HepG2 (cell line): Measurements from ENCODE around the gene PEPD. TPM values are rescaled to one million over a fixed set of nuclear protein-coding genes. Genes with fewer than 3 reads are reported as not detected.
A peak's percentile ranks its signal among the peaks of the same experiment; 100 is the strongest.

Experiments used
- CBX1 ChIP-seq: IDR thresholded peaks from one replicate; pipeline ENCODE4 v1.6.1; 2016; ENCODE audit warnings: antibody characterized with exemption, low read depth
- ELF4 ChIP-seq: sonication (generic); formaldehyde crosslinking; IDR thresholded peaks from 2 replicates; pipeline ENCODE4 v1.5.0; 2020; ENCODE audit warnings: missing genetic modification reagents, mild to moderate bottlenecking, moderate library complexity, borderline replicate concordance
- EP300 ChIP-seq, 3 experiments: sonication (generic) in 1 of 3; formaldehyde crosslinking in 1 of 3; IDR thresholded peaks; 2 replicates each; pipeline versions ENCODE4 v1.5.1 to v1.6.1; 2011 to 2020; ENCODE audit warnings: low read depth in 2 of 3, low read length in 2 of 3, borderline replicate concordance in 1 of 3, improper control_type of control experiment in 1 of 3, mild to moderate bottlenecking in 1 of 3, missing genetic modification reagents in 1 of 3, moderate library complexity in 1 of 3
- GABPA ChIP-seq, 2 experiments: IDR thresholded peaks; 2 replicates each; pipeline ENCODE4 v1.6.1; 2011 to 2016; ENCODE audit warnings: low read depth in 2 of 2, low read length in 1 of 2, missing biosample characterization in 1 of 2, missing genetic modification characterization in 1 of 2
- HDAC2 ChIP-seq: sonication (generic); formaldehyde crosslinking; IDR thresholded peaks from 2 replicates; pipeline ENCODE4 v1.4.0; 2020; ENCODE audit warnings: missing genetic modification reagents
- HDAC6 ChIP-seq: fragments of 200-600 bp; sonication (generic); IDR thresholded peaks from 2 replicates; pipeline ENCODE4 v1.7.0; 2017; ENCODE audit warnings: mild to moderate bottlenecking, antibody characterized with exemption, low read length, low read depth
- KMT2B ChIP-seq: IDR thresholded peaks from 2 replicates; pipeline ENCODE4 v1.6.1; 2016; ENCODE audit warnings: missing genetic modification reagents, missing compliant biosample characterization
- MAFF ChIP-seq: IDR thresholded peaks from 2 replicates; pipeline ENCODE4 v1.6.1; 2011; ENCODE audit warnings: low read depth, low read length, improper control_type of control experiment
- MED8 ChIP-seq: sonication (generic); formaldehyde crosslinking; IDR thresholded peaks from 2 replicates; pipeline ENCODE4 v1.8.1; 2023; ENCODE audit warnings: mild to moderate bottlenecking, missing genetic modification reagents; ENCODE audit not compliant: insufficient replicate concordance
- MXD4 ChIP-seq: IDR thresholded peaks from 2 replicates; pipeline ENCODE4 v1.6.1; 2016; ENCODE audit warnings: mild to moderate bottlenecking, missing biosample characterization, missing genetic modification reagents
- NFE2L1 ChIP-seq: sonication (generic); formaldehyde crosslinking; IDR thresholded peaks from 2 replicates; pipeline ENCODE4 v1.4.0; 2020; ENCODE audit warnings: missing genetic modification reagents, mild to moderate bottlenecking, borderline replicate concordance
- POLR2AphosphoS5 ChIP-seq: IDR thresholded peaks from 2 replicates; pipeline ENCODE4 v1.6.1; 2012; ENCODE audit warnings: low read depth, low read length
- RFX3 ChIP-seq: IDR thresholded peaks from 2 replicates; pipeline ENCODE4 v1.6.1; 2016; ENCODE audit warnings: missing biosample characterization, missing genetic modification reagents
- SIN3B ChIP-seq: fragments of 150-350 bp; IDR thresholded peaks from 2 replicates; pipeline ENCODE4 v1.6.1; 2014; ENCODE audit warnings: low read length
- SMAD1 ChIP-seq: sonication (generic); formaldehyde crosslinking; IDR thresholded peaks from 2 replicates; pipeline ENCODE4 v1.4.0; 2020; ENCODE audit warnings: missing genetic modification reagents, low read depth, mild to moderate bottlenecking, borderline replicate concordance
- SMARCC2 ChIP-seq: fragments of 450-650 bp; IDR thresholded peaks from 2 replicates; pipeline ENCODE4 v1.6.1; 2017; ENCODE audit warnings: antibody characterized with exemption, mild to moderate bottlenecking
- TBP ChIP-seq: sonication (generic); formaldehyde crosslinking; IDR thresholded peaks from 2 replicates; pipeline ENCODE4 v1.5.0; 2020; ENCODE audit warnings: missing genetic modification reagents
- ZNF709 ChIP-seq: sonication (generic); formaldehyde crosslinking; IDR thresholded peaks from 2 replicates; pipeline ENCODE4 v1.5.0; 2020; ENCODE audit warnings: mild to moderate bottlenecking, missing genetic modification reagents
- ZNF737 ChIP-seq: sonication (generic); formaldehyde crosslinking; IDR thresholded peaks from 2 replicates; pipeline ENCODE4 v1.5.0; 2020; ENCODE audit warnings: missing genetic modification reagents, mild to moderate bottlenecking, borderline replicate concordance
- ZNF746 ChIP-seq: sonication (generic); formaldehyde crosslinking; IDR thresholded peaks from 2 replicates; pipeline ENCODE4 v1.8.0; 2022; ENCODE audit warnings: mild to moderate bottlenecking, missing genetic modification reagents
- ZNF777 ChIP-seq: sonication (generic); formaldehyde crosslinking; IDR thresholded peaks from 2 replicates; pipeline ENCODE4 v1.4.0; 2020; ENCODE audit warnings: missing genetic modification reagents
- ZSCAN29 ChIP-seq: sonication (generic); formaldehyde crosslinking; conservative IDR thresholded peaks from 2 replicates; pipeline ENCODE4 v1.4.0; 2020; ENCODE audit warnings: mild to moderate bottlenecking, missing genetic modification reagents
- polyA plus RNA-seq, 8 experiments: library from polyadenylated mRNA; depleted of rRNA in 3 of 8; stranded (reverse) in 7 of 8; unstranded in 1 of 8; fragments of >200 nt; fragmentation: Illumina TruSeq in 4 of 8; extraction: Trizol in 4 of 8; gene quantifications; 2 replicates each; pipeline versions ENCODE4 v1.2.1 to v1.2.3, GENCODE V29; 2011 to 2016; ENCODE audit warnings: low read depth in 4 of 8, missing spikeins in 1 of 8, mixed read lengths in 1 of 8; ENCODE audit not compliant: insufficient read depth in 1 of 8
- total RNA-seq, 5 experiments: library from RNA; depleted of rRNA; stranded (reverse); fragments of >200 nt; fragmentation: Illumina TruSeq; extraction: Trizol; gene quantifications; 2 replicates each; pipeline ENCODE4 v1.2.3, GENCODE V29; 2016; ENCODE audit warnings: low read depth in 1 of 5
- TF ChIP-seq, protein P1 (sequence below), 2 experiments: sonication (generic) in 1 of 2; formaldehyde crosslinking in 1 of 2; IDR thresholded peaks; 2 replicates each; pipeline versions ENCODE4 v1.5.1 to v1.6.1; 2011 to 2020; ENCODE audit warnings: borderline replicate concordance in 1 of 2, low read depth in 1 of 2, low read length in 1 of 2, mild to moderate bottlenecking in 1 of 2, missing genetic modification reagents in 1 of 2, moderate library complexity in 1 of 2
- TF ChIP-seq, protein P2 (sequence below): IDR thresholded peaks from 2 replicates; pipeline ENCODE4 v1.6.1; 2016
- TF ChIP-seq, protein P3 (sequence below): sonication (generic); formaldehyde crosslinking; conservative IDR thresholded peaks from 2 replicates; pipeline ENCODE4 v1.8.0; 2022; ENCODE audit warnings: missing genetic modification reagents

The PEPD gene
- total and polyA plus RNA-seq, 2 of the 13 experiments (the other 11 are each of a cell fraction or from before 2014, with no cell fraction given), result 60.7 to 75.1 TPM

DNA sequence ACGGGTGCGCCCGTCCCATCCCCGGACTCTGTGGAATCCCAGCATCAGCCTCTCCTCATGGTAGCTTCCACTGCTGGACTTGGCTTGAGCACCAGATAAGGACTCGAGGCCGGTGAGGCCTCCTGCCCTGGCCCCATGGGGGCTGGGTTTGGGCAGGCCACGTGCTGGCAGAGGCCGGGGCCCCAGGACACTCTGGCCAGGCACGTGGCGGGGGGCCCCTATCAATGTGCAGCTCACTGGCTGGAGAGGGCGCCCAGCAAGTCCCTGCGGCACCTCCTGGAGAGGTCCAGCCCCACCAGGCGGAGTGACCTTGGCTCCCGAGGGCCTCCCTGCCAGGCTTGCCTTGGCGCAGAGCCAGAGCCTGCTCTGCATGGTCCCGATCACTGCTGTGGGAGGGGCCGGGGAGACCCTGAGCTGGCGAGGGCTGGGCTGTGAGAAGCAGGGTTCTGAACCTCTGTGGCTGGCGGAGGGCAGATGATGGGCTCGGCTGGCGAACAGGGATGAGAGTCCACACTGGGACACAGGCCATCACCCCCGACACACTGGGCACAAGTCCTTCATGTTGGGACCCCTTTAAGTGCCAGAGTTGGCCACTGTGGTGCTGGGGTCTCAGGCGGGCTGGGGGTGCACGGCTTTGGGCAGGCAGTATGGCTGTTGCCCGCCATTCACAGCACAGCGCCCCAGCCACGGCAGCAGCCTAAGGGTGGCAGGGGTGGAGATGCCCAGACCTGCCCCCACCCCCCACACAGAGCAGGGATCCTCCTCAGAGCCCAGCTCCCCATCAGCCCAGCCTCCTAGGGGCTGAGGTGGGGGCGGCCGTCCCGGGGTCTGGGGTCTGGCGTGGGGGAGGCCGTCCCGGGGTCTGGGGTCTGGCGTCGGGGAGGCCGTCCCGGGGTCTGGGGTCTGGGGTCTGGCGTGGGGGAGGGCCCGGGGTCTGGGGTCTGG is 129.0 kb downstream of the PEPD start (continued):
- TF ChIP-seq MAFF (no peak), SMAD1 (peak; percentile 94; the same call in 1 of the 2 replicates), ZNF709 (CRISPR knock-in tag) (peak; percentile 100), MXD4 (CRISPR knock-in tag) (peak; percentile 98), ZNF737 (CRISPR knock-in tag) (peak; percentile 100), HDAC6 (no peak), ZNF777 (CRISPR knock-in tag) (peak; percentile 91), ELF4 (peak; percentile 75; the same call in 1 of the 2 replicates), GABPA (IDR thresholded peaks at IDR 0.05; ENCODE audit: low read depth, low read length) (no peak), GABPA (CRISPR knock-in tag; IDR thresholded peaks at IDR 0.05; ENCODE audit: low read depth) (peak; percentile 41; the same call in 1 of the 2 replicates), NFE2L1 (CRISPR knock-in tag) (peak; percentile 96), ZSCAN29 (CRISPR knock-in tag) (0 out of 2 replicates have a peak, but pooled peaks have one; percentile 38), KMT2B (CRISPR knock-in tag) (peak; percentile 83), HDAC2 (CRISPR knock-in tag) (peak; percentile 97), POLR2AphosphoS5 (peak; percentile 36; the same call in 1 of the 2 replicates), EP300 (IDR thresholded peaks at IDR 0.05; ENCODE audit: low read depth in 2 of 2, low read length in 2 of 2) (peak in 1 of 2 experiments; percentile 75; a peak in 2 of 4 replicates), EP300 (CRISPR knock-in tag; IDR thresholded peaks at IDR 0.05; ENCODE audit: borderline replicate concordance) (peak; percentile 89), RFX3 (no peak), SIN3B (no peak), TBP (no peak), ZNF746 (CRISPR knock-in tag) (peak; percentile 99), SMARCC2 (no peak), MED8 (CRISPR knock-in tag) (peak; percentile 99), CBX1 (peak; percentile 77)
- TF ChIP-seq, protein P1, sequence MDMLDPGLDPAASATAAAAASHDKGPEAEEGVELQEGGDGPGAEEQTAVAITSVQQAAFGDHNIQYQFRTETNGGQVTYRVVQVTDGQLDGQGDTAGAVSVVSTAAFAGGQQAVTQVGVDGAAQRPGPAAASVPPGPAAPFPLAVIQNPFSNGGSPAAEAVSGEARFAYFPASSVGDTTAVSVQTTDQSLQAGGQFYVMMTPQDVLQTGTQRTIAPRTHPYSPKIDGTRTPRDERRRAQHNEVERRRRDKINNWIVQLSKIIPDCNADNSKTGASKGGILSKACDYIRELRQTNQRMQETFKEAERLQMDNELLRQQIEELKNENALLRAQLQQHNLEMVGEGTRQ (IDR thresholded peaks at IDR 0.05; ENCODE audit: low read depth, low read length), result peak; percentile 65
- TF ChIP-seq, protein P1 (CRISPR knock-in tag; IDR thresholded peaks at IDR 0.05; ENCODE audit: borderline replicate concordance), result peak; percentile 92
- TF ChIP-seq, protein P2, sequence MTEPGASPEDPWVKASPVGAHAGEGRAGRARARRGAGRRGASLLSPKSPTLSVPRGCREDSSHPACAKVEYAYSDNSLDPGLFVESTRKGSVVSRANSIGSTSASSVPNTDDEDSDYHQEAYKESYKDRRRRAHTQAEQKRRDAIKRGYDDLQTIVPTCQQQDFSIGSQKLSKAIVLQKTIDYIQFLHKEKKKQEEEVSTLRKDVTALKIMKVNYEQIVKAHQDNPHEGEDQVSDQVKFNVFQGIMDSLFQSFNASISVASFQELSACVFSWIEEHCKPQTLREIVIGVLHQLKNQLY, result peak; percentile 93
- TF ChIP-seq, protein P3, sequence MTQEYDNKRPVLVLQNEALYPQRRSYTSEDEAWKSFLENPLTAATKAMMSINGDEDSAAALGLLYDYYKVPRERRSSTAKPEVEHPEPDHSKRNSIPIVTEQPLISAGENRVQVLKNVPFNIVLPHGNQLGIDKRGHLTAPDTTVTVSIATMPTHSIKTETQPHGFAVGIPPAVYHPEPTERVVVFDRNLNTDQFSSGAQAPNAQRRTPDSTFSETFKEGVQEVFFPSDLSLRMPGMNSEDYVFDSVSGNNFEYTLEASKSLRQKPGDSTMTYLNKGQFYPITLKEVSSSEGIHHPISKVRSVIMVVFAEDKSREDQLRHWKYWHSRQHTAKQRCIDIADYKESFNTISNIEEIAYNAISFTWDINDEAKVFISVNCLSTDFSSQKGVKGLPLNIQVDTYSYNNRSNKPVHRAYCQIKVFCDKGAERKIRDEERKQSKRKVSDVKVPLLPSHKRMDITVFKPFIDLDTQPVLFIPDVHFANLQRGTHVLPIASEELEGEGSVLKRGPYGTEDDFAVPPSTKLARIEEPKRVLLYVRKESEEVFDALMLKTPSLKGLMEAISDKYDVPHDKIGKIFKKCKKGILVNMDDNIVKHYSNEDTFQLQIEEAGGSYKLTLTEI, result no peak
